ENCODE measurements around the gene CBR1.

DNA sequence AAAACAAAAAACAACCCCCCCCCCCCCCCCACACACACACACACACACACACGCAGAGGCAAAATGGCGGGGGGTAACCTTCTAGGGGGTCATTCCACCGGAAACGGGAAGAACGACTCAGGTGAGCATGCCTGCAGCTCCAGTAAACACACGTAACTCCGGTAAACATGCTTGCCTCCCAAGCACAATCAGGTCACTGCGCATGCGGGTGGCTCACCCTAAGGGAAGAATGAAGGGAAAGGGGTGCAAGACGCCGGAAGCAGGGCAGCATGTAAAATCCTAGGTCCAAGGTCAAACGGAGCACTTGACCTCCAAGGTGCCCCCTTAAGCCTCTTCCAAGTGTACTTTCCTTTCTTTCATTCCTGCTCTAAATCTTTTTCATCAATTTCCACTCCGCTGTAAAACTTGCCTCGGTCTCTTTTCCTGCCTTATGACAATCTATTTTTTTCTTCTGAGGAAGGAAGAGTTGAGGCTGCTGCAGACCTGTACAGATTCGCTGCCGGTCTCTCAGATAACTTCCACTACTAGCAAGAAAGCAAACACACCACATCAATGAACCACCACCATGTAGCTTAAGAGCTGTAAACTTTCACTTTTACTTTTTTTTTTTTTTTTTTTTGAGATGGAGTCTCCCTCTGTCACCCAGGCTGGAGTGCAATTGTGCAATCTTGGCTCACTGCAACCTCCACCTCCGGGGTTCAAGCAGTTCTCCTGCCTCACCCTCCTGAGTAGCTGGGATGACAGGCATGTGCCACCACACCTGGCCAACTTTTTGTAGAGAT lies 44.0 kb downstream of the CBR1 start:
- no peak for TF ChIP-seq POLR2A (IDR thresholded peaks at IDR 0.05)
- TF ChIP-seq, protein P1, sequence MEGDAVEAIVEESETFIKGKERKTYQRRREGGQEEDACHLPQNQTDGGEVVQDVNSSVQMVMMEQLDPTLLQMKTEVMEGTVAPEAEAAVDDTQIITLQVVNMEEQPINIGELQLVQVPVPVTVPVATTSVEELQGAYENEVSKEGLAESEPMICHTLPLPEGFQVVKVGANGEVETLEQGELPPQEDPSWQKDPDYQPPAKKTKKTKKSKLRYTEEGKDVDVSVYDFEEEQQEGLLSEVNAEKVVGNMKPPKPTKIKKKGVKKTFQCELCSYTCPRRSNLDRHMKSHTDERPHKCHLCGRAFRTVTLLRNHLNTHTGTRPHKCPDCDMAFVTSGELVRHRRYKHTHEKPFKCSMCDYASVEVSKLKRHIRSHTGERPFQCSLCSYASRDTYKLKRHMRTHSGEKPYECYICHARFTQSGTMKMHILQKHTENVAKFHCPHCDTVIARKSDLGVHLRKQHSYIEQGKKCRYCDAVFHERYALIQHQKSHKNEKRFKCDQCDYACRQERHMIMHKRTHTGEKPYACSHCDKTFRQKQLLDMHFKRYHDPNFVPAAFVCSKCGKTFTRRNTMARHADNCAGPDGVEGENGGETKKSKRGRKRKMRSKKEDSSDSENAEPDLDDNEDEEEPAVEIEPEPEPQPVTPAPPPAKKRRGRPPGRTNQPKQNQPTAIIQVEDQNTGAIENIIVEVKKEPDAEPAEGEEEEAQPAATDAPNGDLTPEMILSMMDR (IDR thresholded peaks at IDR 0.05): no peak

Data from testis (tissue), 2 donors.